Measurements from ENCODE around the gene PIK3R6.
"Not testable (repeated sequence)": the region's sequence is repeated elsewhere in the genome, so short reads cannot be mapped to it uniquely, and the experiment has no call there.

The PIK3R6 gene

DNA sequence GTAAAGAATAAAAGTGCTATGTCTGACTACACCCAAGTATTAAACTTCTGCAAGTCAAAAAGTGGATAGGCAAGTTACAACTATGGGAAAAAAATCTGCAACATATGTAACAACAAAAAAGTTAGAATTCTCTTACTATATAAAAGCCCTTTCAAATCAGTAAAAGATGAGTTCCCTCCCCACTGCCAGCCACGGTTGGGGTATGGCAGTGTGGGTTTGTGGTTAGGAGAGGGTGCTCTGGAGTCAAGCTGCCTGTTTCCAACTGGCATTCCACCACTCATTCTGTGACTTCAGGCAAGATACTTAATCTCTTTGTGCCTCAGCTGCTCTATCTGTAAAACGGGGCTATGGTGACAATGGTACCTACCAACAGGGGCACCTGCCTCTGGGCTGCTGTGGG is 41.7 kb downstream of the PIK3R6 start:
- DNase-seq (ENCODE audit: low spot score): no peak

DNA sequence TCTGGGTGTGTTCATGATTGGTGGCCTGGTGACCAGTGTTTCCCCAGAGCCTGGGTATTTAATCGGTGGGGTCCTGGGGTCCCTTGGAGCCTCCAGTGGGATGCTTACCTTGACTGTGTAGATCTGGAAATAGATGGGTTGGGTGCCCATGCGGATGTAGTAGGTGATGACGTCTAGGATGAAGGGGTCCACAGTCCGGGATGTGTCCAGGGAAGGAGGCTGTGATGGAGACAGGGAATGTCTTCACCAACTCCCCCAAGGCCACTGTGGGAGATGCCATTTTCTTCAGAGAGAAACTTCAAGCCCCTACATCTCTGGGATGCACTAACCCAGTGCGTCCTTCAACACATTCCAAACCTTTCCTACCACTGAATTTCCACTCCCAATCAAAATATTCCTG is 44.2 kb downstream of the PIK3R6 start:
- DNase-seq (ENCODE audit: low spot score): no peak

DNA sequence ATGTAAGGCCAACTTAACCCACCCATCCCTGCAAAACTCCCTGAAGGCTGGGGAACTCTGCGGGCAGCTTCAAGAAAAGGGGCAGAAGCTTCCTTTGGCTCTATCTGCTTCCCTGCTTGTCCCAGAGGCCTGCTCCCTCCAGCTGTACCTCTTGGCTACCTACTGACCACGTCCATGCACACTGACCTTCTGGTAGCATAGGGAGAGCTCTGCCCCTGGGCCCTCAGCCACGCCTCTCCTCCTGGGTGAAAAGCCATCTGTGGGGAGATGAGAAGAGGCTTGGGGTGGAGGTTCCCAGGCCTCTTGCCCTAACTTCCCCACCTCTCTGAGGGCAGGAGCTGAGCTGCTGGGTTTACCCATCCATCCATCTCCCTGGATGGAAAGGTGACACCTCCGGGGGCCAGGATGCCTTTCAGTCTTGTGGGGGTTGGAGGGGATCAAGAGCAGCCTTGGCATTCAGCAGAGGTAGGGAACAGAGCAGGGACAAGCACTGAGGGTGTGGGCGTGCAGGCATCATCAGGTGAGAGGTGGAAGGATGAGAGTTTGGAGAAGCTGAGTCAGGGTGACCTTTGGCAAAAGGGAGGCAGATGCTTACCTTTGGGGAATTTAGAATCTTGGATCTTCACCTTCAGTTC is 45.0 kb downstream of the PIK3R6 start:
- no peak for DNase-seq (ENCODE audit: low spot score)

DNA sequence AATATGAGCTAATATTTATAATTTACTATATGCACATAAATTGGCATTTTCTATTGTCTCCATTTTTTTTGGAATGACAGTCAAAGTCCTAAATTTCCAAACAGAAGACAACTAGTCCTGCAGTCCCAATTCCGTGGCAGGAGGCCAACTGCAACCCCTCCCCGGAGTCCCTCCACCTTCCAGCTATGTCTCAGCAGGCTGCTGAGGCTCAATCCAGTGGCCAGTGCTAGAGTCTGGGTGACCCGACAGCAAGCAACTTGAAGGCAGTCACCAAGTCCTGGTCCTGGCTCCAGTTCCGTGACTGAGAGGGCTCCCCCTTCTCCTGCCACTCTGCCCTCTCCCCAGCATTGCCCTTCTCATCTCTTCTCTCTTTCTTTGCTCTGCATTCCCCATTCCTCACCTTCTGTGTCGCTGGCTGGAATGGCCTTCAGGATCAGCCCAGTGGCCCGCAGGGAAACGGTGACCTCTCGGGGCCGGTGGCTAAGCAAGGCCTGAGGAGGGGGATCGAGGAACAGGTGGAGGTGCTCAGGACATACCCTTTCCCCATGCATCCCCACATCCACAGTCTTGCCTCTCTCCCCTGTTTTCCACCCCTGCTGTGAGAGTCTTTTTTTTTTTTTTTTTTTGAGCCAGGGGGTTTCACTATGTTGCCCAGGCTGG is 45.9 kb downstream of the PIK3R6 start:
- DNase-seq (ENCODE audit: low spot score): peak; percentile 34

- no peak for DNase-seq (ENCODE audit: low spot score)
Observed at GRCh38 chr17:8820311-8821010, 47.0 kb downstream of the PIK3R6 start.

DNA sequence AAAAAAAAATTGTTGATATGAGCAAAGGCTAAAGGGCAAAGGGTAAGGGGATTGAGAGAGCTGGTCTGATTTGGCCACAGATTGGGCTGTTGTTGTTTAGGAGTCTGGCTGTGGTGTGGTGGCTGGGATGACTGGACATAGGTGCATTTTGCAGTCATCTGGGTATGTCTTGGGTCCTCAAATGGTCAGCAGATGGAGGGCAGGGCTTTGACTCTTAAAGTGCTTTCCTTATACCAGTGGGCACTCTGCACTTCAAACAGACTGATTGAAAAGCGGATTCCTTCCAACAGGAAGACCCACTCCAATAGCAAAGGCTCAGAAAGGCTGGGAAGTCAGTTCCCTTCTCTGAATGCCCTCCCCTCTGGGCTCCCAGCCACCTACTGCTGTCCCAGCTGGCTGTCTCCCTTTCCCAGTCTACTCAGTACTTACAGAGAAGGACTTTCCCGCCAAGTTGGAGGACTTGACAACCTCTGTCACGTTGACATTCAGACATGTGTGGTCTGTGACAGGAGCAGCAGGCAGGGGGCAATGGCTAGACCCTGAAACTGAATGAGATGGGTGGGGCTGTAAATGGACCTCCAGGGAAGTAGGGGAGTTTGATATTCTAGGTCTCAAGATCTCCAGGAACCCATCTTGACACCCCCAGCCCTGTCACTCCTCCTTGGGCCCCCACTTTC is 48.7 kb downstream of the PIK3R6 start:
- no peak for DNase-seq (ENCODE audit: low spot score)

DNA sequence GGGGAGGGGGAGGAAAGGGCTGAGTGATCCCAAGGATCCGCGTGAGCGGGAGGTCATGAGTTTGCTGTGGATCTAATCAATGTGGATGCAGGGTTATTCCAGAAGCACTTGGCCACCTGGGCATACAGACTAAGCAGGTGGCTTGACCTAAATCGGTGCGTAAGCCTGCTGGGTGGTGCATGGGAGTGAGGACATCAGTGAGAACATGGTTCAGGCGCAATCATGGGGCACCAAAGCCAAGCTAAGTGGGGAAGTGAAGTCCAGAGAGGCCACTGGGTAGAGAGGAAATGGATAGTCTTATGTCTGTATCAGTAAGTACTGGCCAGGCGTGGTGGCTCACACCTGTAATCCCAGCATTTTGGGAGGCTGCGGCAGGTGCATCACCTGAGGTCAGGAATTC is 49.4 kb downstream of the PIK3R6 start:
- no peak for DNase-seq (ENCODE audit: low spot score)

- no peak for DNase-seq (ENCODE audit: low spot score)
Observed at GRCh38 chr17:8806926-8807550, 60.4 kb downstream of the PIK3R6 start.

GRCh38 chr17:8806253-8806925 is 61.1 kb downstream of the PIK3R6 start:
- DNase-seq (ENCODE audit: low spot score): no peak

GRCh38 chr17:8805396-8805795 is 62.1 kb downstream of the PIK3R6 start:
- not testable (repeated sequence) for DNase-seq (ENCODE audit: low spot score)

- no peak for DNase-seq (ENCODE audit: low spot score)
Observed at GRCh38 chr17:8803531-8804420, 63.7 kb downstream of the PIK3R6 start.

GRCh38 chr17:8801135-8801840 is 66.2 kb downstream of the PIK3R6 start:
- no peak for DNase-seq (ENCODE audit: low spot score)

DNA sequence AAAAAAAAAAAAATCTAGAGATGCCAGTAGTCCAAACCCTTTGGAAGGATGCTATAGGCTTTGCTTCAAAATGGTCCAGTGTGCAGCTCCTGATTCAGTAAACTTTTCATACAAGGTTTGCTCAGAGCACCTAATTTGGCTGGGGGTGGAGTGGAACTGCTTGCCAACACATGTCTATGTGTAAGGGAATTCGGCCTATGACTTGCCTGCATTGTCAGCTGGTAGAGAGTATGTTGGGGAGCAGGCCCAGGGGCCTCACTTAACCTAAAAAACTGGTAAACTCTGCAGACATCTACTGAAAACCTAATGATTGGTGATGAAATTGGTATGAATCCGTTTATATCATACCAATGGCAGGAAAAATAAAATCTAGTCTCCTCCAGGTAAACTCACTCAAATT is 66.8 kb downstream of the PIK3R6 start:
- DNase-seq (ENCODE audit: low spot score): no peak

DNA sequence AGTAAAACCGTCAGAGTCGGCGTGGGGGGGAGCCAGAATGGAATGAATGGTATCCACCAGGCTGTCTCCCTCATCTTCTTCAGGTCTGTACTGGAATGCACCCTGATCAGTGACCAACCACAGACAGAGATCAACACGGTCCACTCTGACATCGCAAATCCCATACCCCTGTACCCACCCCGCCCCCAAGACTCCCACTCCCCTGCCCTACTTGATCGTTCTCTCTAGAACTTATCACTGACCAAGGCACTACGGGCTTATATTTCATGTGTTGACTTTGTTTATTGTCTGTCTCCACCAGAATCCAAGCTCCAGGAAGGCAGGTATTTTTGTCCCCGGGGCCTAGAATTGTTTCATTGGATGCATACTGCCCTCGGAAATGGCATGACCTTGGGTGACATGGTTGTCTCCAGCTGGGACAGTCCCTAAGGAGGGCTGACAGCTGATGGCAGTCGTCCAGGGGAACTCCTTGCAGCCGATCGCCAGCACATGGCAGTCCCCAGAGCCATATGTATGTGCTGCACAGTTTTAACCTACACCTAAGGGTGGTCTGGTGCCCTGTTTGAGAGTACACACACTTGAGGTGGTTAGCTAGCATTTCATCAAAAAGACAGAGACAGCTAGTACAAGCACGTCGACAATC is 67.8 kb downstream of the PIK3R6 start:
- no peak for DNase-seq (ENCODE audit: low spot score)

- DNase-seq (ENCODE audit: low spot score): no peak
Observed at GRCh38 chr17:8798846-8799569, 68.5 kb downstream of the PIK3R6 start, which contains the start of gene MFSD6L. Gene MFSD6L (minus strand): TSS chr17:8799365. CDS start chr17:8799120, 245 bp downstream.

DNA sequence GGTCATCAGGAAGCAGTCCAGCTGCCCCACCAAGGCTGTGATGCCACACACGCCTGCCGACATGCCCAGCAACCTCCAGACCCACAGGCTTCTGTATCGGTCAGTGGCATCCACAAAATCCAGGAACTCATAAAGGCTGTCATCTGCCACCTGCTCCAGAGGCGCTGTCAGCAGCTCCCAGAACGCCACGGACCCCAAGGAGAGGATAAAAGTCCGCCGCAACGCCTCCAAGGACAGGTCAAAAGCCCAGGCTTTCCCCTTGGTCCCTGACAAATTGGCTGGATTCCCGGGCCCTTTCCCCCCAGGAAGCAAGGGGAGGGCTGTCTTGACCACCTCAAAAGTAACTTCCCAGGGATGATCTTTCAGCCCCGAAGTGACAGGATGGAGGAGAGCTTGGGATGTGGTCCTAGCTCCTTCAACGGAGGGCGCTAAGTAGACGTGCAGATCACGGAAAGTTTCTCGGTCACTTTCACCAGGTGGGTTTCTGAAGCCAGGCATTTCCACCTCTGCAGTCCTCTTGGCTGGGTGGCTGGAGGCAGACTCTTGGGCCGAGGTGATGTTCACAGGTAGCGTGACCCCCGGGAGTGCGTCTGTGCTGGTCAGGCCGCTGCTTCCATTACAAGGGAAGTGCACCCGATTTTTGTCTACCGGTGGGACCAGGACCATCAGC is 69.2 kb downstream of the PIK3R6 start:
- DNase-seq (ENCODE audit: low spot score): no peak

DNA sequence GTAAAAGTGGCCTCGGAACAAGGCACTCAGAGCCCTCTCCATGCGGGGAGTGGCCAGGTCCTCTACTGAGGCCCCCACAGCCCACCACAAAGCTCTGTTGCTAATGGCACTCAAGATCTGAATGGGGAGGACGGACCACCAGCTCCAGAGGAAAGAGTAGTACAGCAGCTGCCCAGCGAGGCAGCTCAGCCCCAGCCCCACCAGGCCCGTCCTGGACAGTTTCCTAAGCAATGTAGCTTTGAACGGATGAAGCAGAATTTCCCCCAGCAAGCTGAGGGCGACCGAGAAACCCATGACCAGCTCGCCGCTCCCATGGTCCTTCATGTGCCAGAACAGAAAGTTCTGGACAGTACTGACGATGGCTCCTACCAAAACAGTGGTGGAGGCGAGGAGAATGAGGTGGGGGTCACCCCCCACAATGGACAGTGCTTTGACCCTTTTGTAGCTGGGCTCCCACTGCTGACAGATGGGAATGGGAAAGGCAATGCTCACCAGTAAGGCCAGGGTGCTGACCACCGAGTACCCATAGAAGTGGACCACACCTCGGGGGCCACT is 69.8 kb downstream of the PIK3R6 start:
- DNase-seq (ENCODE audit: low spot score): no peak

- no peak for DNase-seq (ENCODE audit: low spot score)
Observed at GRCh38 chr17:8794636-8795035, 72.8 kb downstream of the PIK3R6 start.

Measured in left forelimb (tissue), 1 donor.